GM12892 (cell line): ENCODE measurements around the gene CUL3.

Source experiments
- POLR2A ChIP-seq: IDR thresholded peaks from 2 replicates; pipeline ENCODE4 v1.6.1; 2011; ENCODE audit warnings: low read depth, low read length, control low read depth
- POLR2AphosphoS5 ChIP-seq: IDR thresholded peaks from 2 replicates; pipeline ENCODE4 v1.6.1; 2011; ENCODE audit warnings: low read depth, low read length, control low read depth
- TAF1 ChIP-seq: IDR thresholded peaks from 2 replicates; pipeline ENCODE4 v1.6.1; 2011; ENCODE audit warnings: low read depth, mild to moderate bottlenecking, control low read depth, low read length, borderline replicate concordance

DNA sequence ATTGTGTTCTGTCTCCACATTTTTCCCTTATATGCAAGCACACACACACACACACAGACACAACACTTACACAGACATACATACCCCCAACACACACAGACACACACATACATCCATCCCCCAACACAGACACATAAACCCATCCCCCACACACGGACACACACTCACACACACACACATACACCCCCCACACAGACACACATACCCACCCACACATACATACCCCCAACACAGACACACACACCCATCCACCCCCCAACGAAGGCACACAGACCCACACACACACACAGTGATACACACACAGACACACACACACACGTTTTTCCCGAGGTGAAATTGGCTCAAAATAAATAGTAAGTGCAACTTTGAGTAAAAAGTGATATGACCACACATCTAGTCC, 41.6 kb upstream of the CUL3 start:
- TF ChIP-seq POLR2AphosphoS5: no peak
- no peak for TF ChIP-seq POLR2A
- TF ChIP-seq TAF1: no peak
